Sigmoid colon (tissue), 7 donors: ENCODE data around the gene CYSRT1. TPM values are rescaled to one million over a fixed set of nuclear protein-coding genes. Genes with fewer than 3 reads are reported as not detected.

Experiments
- DNase-seq: peaks from one replicate; pipeline ENCODE4 v3.0.0-alpha.2; 2019
- H3K27ac ChIP-seq, 4 donors: fragments of 200-600 bp; sonication (generic); one replicate each; pipeline ENCODE4 v1.5.1; 2016 to 2019; ENCODE audit warnings: mild to moderate bottlenecking in 1 of 4
- H3K27me3 ChIP-seq, 3 donors: fragments of 200-600 bp; sonication (generic); one replicate each; pipeline ENCODE4 v1.5.1; 2019; ENCODE audit warnings: mild to moderate bottlenecking in 1 of 3
- H3K36me3 ChIP-seq, 4 donors: fragments of 200-600 bp; sonication (generic); one replicate each; pipeline ENCODE4 v1.5.1; 2016 to 2019
- H3K4me1 ChIP-seq, 4 donors: fragments of 200-600 bp; sonication (generic); one replicate each; pipeline ENCODE4 v1.5.1; 2017 to 2019
- H3K4me3 ChIP-seq, 4 donors: fragments of 200-600 bp; sonication (generic); one replicate each; pipeline ENCODE4 v1.5.1; 2017 to 2019; ENCODE audit warnings: mild to moderate bottlenecking in 2 of 4, moderate library complexity in 1 of 4
- H3K9me3 ChIP-seq, 4 donors: fragments of 200-600 bp in 3 of 4; sonication (generic) in 3 of 4; one replicate each; pipeline versions ENCODE4 v1.5.1 to v1.6.1; 2013 to 2019
- EP300 ChIP-seq, 4 donors: sonication (generic); formaldehyde crosslinking; IDR thresholded peaks; one replicate each; pipeline ENCODE4 v1.6.1; 2017; ENCODE audit warnings: antibody characterized with exemption in 4 of 4
- POLR2A ChIP-seq, 2 donors: fragments of 450-650 bp; IDR thresholded peaks; one replicate each; pipeline ENCODE4 v1.6.1; 2016; ENCODE audit warnings: antibody characterized with exemption in 2 of 2, mild to moderate bottlenecking in 2 of 2, moderate library complexity in 2 of 2
- POLR2AphosphoS5 ChIP-seq, 4 donors: sonication (generic); formaldehyde crosslinking; IDR thresholded peaks; one replicate each; pipeline ENCODE4 v1.6.1; 2017; ENCODE audit warnings: antibody characterized with exemption in 4 of 4
- WGBS, 2 donors: extraction: QIAGEN DNeasy Blood & Tissue Kit; methylation state at CpG; one replicate each; pipeline ENCODE4 v1.1.7; 2013; 5-methylcytosine and 5-hydroxymethylcytosine counted together
- intact Hi-C: fragments of 100-400 bp; cut with DNase I; formaldehyde crosslinking; loops from one replicate; pipeline ENCODE4 v1.15.1; 2023
- polyA plus RNA-seq, 3 donors: library from polyadenylated mRNA; stranded (reverse); fragments of 200-250 nt; gene quantifications; one replicate each; pipeline ENCODE4 v1.2.3, GENCODE V29; 2013
- total RNA-seq, 4 donors: library from RNA; depleted of rRNA; stranded (reverse); fragments of >200 nt; gene quantifications; one replicate each; pipeline ENCODE4 v1.1.0, GENCODE V29; 2016
- TF ChIP-seq, protein P1 (sequence below), 4 experiments: fragments of 450-650 bp in 3 of 4; fragments of 200-600 bp in 1 of 4; IDR thresholded peaks; one replicate each; pipeline ENCODE4 v1.5.1; 2016 to 2019; ENCODE audit warnings: antibody characterized with exemption in 4 of 4, mild to moderate bottlenecking in 3 of 4, moderate library complexity in 2 of 4
- donor health status: healthy with polysubstance abuse.
- donor health status: Bipolar disorder and iron deficiency.
- donor health status: healthy.

Gene CYSRT1
- total and polyA plus RNA-seq, 7 donors = 0.33 to 1.2 (median 0.54) TPM; not detected in 4

- H3K27ac ChIP-seq = no peak within 1 kb of the TSS
- H3K36me3 ChIP-seq = no peaks in the 10 kb centered on the region
- peaks cover 35 to 71% (median 71%) of the 10 kb centered on the region in 3 donors for H3K27me3 ChIP-seq
- no peaks in the 10 kb centered on the region for H3K9me3 ChIP-seq
- TF ChIP-seq POLR2A (IDR thresholded peaks at IDR 0.05) (no peak), EP300 (IDR thresholded peaks at IDR 0.05) (no peak), POLR2AphosphoS5 (IDR thresholded peaks at IDR 0.05) (no peak)
- TF ChIP-seq, protein P1, sequence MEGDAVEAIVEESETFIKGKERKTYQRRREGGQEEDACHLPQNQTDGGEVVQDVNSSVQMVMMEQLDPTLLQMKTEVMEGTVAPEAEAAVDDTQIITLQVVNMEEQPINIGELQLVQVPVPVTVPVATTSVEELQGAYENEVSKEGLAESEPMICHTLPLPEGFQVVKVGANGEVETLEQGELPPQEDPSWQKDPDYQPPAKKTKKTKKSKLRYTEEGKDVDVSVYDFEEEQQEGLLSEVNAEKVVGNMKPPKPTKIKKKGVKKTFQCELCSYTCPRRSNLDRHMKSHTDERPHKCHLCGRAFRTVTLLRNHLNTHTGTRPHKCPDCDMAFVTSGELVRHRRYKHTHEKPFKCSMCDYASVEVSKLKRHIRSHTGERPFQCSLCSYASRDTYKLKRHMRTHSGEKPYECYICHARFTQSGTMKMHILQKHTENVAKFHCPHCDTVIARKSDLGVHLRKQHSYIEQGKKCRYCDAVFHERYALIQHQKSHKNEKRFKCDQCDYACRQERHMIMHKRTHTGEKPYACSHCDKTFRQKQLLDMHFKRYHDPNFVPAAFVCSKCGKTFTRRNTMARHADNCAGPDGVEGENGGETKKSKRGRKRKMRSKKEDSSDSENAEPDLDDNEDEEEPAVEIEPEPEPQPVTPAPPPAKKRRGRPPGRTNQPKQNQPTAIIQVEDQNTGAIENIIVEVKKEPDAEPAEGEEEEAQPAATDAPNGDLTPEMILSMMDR (IDR thresholded peaks at IDR 0.05) = no peak
- H3K4me3 ChIP-seq = no peak within 1 kb of the TSS
- intact Hi-C loops = no loop called here
- WGBS, 2 donors = 24 to 69% methylated on average over 14 of the region's 14 CpGs
- no peak for DNase-seq
- H3K4me1 ChIP-seq = peaks cover 0 to 10% (median 4%) of the 10 kb centered on the region in 4 donors
Measured at GRCh38 chr9:137230705-137231371, 5.9 kb downstream of the CYSRT1 start, which contains the start of gene SLC34A3. Gene SLC34A3 (plus strand): TSS chr9:137230901. CDS start chr9:137231703, 802 bp downstream.

DNA sequence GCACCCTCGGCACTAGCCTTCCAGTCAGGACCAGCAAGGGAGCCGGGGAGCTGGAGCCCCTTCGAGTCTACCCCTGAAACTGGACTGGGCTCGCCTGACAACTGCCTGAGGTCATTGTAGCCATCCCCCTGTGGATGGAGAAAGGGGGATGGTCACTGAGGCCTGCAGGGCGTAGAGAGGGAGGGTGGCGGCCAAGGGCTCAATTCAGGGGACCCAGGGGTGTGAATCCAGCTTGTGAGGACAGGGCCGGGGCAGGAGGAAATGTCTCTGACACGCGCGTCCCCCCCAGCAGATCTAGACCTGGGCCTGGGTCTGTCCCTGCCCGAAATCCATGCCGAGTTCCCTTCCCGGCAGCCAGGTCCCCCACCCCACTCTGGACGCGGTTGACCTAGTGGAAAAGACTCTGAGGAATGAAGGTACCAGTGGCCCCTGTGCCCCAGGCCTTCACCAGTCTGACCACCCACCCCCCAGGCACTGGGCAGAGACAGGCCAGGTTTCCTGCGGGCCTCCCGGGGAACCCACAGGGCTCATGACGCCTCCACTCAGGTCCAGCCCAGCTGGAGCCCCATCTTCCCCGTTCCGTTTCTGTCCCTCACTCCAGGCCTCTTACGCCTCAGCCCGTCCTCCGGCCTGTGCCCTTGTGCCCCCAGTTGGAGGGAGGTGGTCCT lies 6.5 kb downstream of the CYSRT1 start:
- WGBS, 2 donors = 88 to 89% methylated on average over 23 of the region's 23 CpGs
- TF ChIP-seq POLR2AphosphoS5 (IDR thresholded peaks at IDR 0.05) = no peak
- TF ChIP-seq, protein P1 (IDR thresholded peaks at IDR 0.05) = no peak
- TF ChIP-seq EP300 (IDR thresholded peaks at IDR 0.05) = no peak
- no peak for TF ChIP-seq POLR2A (IDR thresholded peaks at IDR 0.05)
- Histone ChIP-seq H3K4me3 (no peak overlapping the region), H3K36me3 (no peaks in the 10 kb centered on the region), H3K4me1 (peaks cover 0 to 17% (median 11%) of the 10 kb centered on the region in 4 donors), H3K27ac (no peak overlapping the region), H3K9me3 (no peaks in the 10 kb centered on the region), H3K27me3 (peaks cover 35 to 71% (median 71%) of the 10 kb centered on the region in 3 donors)
- DNase-seq = no peak
- intact Hi-C loops = no loop called here

DNA sequence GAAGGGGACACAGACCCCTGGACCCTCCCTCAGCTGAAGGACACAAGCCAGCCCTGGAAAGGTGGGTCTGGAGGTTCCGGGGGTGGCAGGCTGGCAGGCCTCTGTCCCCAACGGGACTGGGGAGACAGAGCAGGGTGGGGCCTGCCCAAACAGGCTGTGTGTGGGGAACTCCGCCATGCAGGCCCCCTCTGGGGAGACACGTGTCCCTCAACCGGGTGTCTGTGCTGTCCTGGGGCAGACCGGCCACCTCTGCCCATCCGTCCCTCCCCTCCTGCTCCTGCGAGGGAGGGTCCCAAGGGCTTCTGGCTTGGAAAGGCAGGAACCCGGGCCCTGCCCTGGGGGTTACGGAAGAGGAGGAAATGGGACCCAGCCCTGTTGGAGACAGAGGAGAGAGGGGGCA lies 7.1 kb downstream of the CYSRT1 start:
- Histone ChIP-seq H3K27me3 (peaks cover 35 to 71% (median 71%) of the 10 kb centered on the region in 3 donors), H3K36me3 (no peaks in the 10 kb centered on the region), H3K27ac (no peak overlapping the region), H3K4me1 (peaks cover 0 to 22% (median 17%) of the 10 kb centered on the region in 4 donors), H3K9me3 (no peaks in the 10 kb centered on the region), H3K4me3 (no peak overlapping the region)
- DNase-seq = no peak
- intact Hi-C loops = no loop called here
- TF ChIP-seq POLR2AphosphoS5 (IDR thresholded peaks at IDR 0.05) (no peak), EP300 (IDR thresholded peaks at IDR 0.05) (no peak), POLR2A (IDR thresholded peaks at IDR 0.05) (no peak)
- TF ChIP-seq, protein P1 (IDR thresholded peaks at IDR 0.05) = no peak
- WGBS, 2 donors = 52 to 77% methylated on average over 10 of the region's 10 CpGs

DNA sequence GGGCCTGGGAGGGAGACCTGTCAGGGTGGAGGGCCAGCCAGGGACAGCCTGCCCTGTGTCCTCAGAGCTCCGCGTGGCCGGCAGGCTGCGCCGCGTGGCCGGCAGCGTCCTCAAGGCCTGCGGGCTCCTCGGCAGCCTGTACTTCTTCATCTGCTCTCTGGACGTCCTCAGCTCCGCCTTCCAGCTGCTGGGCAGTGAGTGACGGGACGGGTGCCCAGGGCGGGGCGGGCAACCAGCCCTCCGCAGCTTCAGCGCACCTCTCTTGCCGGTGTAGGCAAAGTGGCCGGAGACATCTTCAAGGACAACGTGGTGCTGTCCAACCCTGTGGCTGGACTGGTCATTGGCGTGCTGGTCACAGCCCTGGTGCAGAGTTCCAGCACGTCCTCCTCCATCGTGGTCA lies 7.5 kb downstream of the CYSRT1 start:
- Histone ChIP-seq H3K4me1 (peaks cover 0 to 21% (median 18%) of the 10 kb centered on the region in 4 donors), H3K27ac (no peak overlapping the region), H3K36me3 (no peaks in the 10 kb centered on the region), H3K9me3 (no peaks in the 10 kb centered on the region), H3K27me3 (peaks cover 35 to 71% (median 71%) of the 10 kb centered on the region in 3 donors), H3K4me3 (no peak overlapping the region)
- DNase-seq = no peak
- 18 to 79% methylated on average over 24 of the region's 24 CpGs for WGBS, 2 donors
- TF ChIP-seq, protein P1 (IDR thresholded peaks at IDR 0.05) = no peak
- no peak for TF ChIP-seq EP300 (IDR thresholded peaks at IDR 0.05)
- intact Hi-C loops = no loop called here
